NCI-H1092 (cell line): ENCODE results near the gene AMY1A.
"Not testable (repeated sequence)": the region's sequence is repeated elsewhere in the genome, so short reads cannot be mapped to it uniquely, and the experiment has no call there.

Source experiments
- DNase-seq: peaks from one replicate; lab custom pipeline; 2025; lab: John Stamatoyannopoulos, UW

The AMY1A gene

GRCh38 chr1:103655460-103655859 lies at the start of gene AMY1A:
Gene AMY1A (plus strand): TSS chr1:103655760. CDS start chr1:103656331, 571 bp downstream.
- not testable (repeated sequence) for DNase-seq

- DNase-seq = no peak
Measured at GRCh38 chr1:103616362-103616761, 39.2 kb upstream of the AMY1A start.

GRCh38 chr1:103616994-103617477 lies 38.5 kb upstream of the AMY1A start, which contains the start of gene AMY2A:
Gene AMY2A (plus strand): TSS chr1:103617427. CDS start chr1:103617441, 14 bp downstream.
- not testable (repeated sequence) for DNase-seq

GRCh38 chr1:103627436-103627835 lies 28.1 kb upstream of the AMY1A start:
- not testable (repeated sequence) for DNase-seq

GRCh38 chr1:103641194-103641593 lies 14.4 kb upstream of the AMY1A start:
- DNase-seq = not testable (repeated sequence)

- not testable (repeated sequence) for DNase-seq
Measured at GRCh38 chr1:103643908-103644307, 11.7 kb upstream of the AMY1A start.

GRCh38 chr1:103650305-103650704 lies 5.3 kb upstream of the AMY1A start:
- DNase-seq = not testable (repeated sequence)

GRCh38 chr1:103650889-103651288 lies 4.7 kb upstream of the AMY1A start:
- not testable (repeated sequence) for DNase-seq

- not testable (repeated sequence) for DNase-seq
Measured at GRCh38 chr1:103654133-103654532, 1.4 kb upstream of the AMY1A start.

- DNase-seq = not testable (repeated sequence)
Measured at GRCh38 chr1:103676335-103676734, 20.8 kb downstream of the AMY1A start.

- DNase-seq = not testable (repeated sequence)
Measured at GRCh38 chr1:103696110-103696509, 40.5 kb downstream of the AMY1A start, which contains the start of gene AMY1B. Gene AMY1B (minus strand): TSS chr1:103696210. CDS start chr1:103695639, 571 bp downstream.

GRCh38 chr1:103697430-103697829 lies 41.9 kb downstream of the AMY1A start:
- DNase-seq = not testable (repeated sequence)

GRCh38 chr1:103700669-103701068 lies 45.1 kb downstream of the AMY1A start:
- DNase-seq = not testable (repeated sequence)

- DNase-seq = not testable (repeated sequence)
Measured at GRCh38 chr1:103701256-103701655, 45.7 kb downstream of the AMY1A start.

- DNase-seq = not testable (repeated sequence)
Measured at GRCh38 chr1:103707670-103708069, 52.1 kb downstream of the AMY1A start.

- not testable (repeated sequence) for DNase-seq
Measured at GRCh38 chr1:103710381-103710780, 54.8 kb downstream of the AMY1A start.
